ENCODE results near the gene TNFRSF6B.

TNFRSF6B gene

GRCh38 chr20:63678667-63679465, 17.6 kb upstream of the TNFRSF6B start:
- Histone ChIP-seq H3K27me3 (ENCODE audit: insufficient read depth, low read length, poor library complexity) (no peaks in the 10 kb centered on the region), H3K9ac (ENCODE audit: low read depth, low read length) (no peak overlapping the region), H3K36me3 (ENCODE audit: insufficient read depth, low read length) (peaks cover 78% of the 10 kb centered on the region), H3K4me2 (ENCODE audit: insufficient read depth, low read length) (no peak overlapping the region), H3K27ac (ENCODE audit: low read length) (no peak overlapping the region), H3K4me3 (ENCODE audit: low read depth in 1 of 2, low read length in 2 of 2) (no peak overlapping the region), H3K9me3 (ENCODE audit: insufficient read depth, low read length, severe bottlenecking) (no peaks in the 10 kb centered on the region), H2AFZ (ENCODE audit: low read depth, low read length) (no peak overlapping the region), H3K4me1 (ENCODE audit: insufficient read depth, low read length) (no peaks in the 10 kb centered on the region), H4K20me1 (ENCODE audit: insufficient read depth, low read length) (peaks cover 21% of the 10 kb centered on the region), H3K79me2 (ENCODE audit: insufficient read depth, low read length) (no peaks in the 10 kb centered on the region)
- DNase-seq = no peak
- no peak for TF ChIP-seq CTCF (IDR thresholded peaks at IDR 0.05; ENCODE audit: borderline replicate concordance, extremely low read depth, low read length, poor library complexity, severe bottlenecking)
- no peak for TF ChIP-seq EZH2 (IDR thresholded peaks at IDR 0.05; ENCODE audit: borderline replicate concordance, low read depth, low read length, severe bottlenecking)
- ATAC-seq (ENCODE audit: insufficient read depth, low read depth) = no peak

- Histone ChIP-seq H3K9me3 (ENCODE audit: insufficient read depth, low read length, severe bottlenecking) (no peaks in the 10 kb centered on the region), H3K79me2 (ENCODE audit: insufficient read depth, low read length) (no peaks in the 10 kb centered on the region), H4K20me1 (ENCODE audit: insufficient read depth, low read length) (peaks cover 21% of the 10 kb centered on the region), H3K36me3 (ENCODE audit: insufficient read depth, low read length) (peaks cover 70% of the 10 kb centered on the region), H3K4me1 (ENCODE audit: insufficient read depth, low read length) (no peaks in the 10 kb centered on the region), H3K27me3 (ENCODE audit: insufficient read depth, low read length, poor library complexity) (no peaks in the 10 kb centered on the region), H3K4me3 (ENCODE audit: low read depth in 1 of 2, low read length in 2 of 2) (no peak overlapping the region), H3K9ac (ENCODE audit: low read depth, low read length) (no peak overlapping the region), H3K4me2 (ENCODE audit: insufficient read depth, low read length) (no peak overlapping the region), H3K27ac (ENCODE audit: low read length) (no peak overlapping the region), H2AFZ (ENCODE audit: low read depth, low read length) (no peak overlapping the region)
- DNase-seq = no peak
- no peak for ATAC-seq (ENCODE audit: insufficient read depth, low read depth)
- TF ChIP-seq EZH2 (IDR thresholded peaks at IDR 0.05; ENCODE audit: borderline replicate concordance, low read depth, low read length, severe bottlenecking) (no peak), CTCF (IDR thresholded peaks at IDR 0.05; ENCODE audit: borderline replicate concordance, extremely low read depth, low read length, poor library complexity, severe bottlenecking) (no peak)
Observed at GRCh38 chr20:63679799-63680305, 16.6 kb upstream of the TNFRSF6B start.

- Histone ChIP-seq H3K4me1 (ENCODE audit: insufficient read depth, low read length) (no peaks in the 10 kb centered on the region), H3K9ac (ENCODE audit: low read depth, low read length) (no peak overlapping the region), H3K4me2 (ENCODE audit: insufficient read depth, low read length) (no peak overlapping the region), H4K20me1 (ENCODE audit: insufficient read depth, low read length) (peaks cover 21% of the 10 kb centered on the region), H3K4me3 (ENCODE audit: low read depth in 1 of 2, low read length in 2 of 2) (no peak overlapping the region), H3K36me3 (ENCODE audit: insufficient read depth, low read length) (peaks cover 66% of the 10 kb centered on the region), H3K27ac (ENCODE audit: low read length) (no peak overlapping the region), H3K79me2 (ENCODE audit: insufficient read depth, low read length) (no peaks in the 10 kb centered on the region), H3K9me3 (ENCODE audit: insufficient read depth, low read length, severe bottlenecking) (no peaks in the 10 kb centered on the region), H2AFZ (ENCODE audit: low read depth, low read length) (no peak overlapping the region), H3K27me3 (ENCODE audit: insufficient read depth, low read length, poor library complexity) (no peaks in the 10 kb centered on the region)
- no peak for ATAC-seq (ENCODE audit: insufficient read depth, low read depth)
- no peak for DNase-seq
- no peak for TF ChIP-seq EZH2 (IDR thresholded peaks at IDR 0.05; ENCODE audit: borderline replicate concordance, low read depth, low read length, severe bottlenecking)
- TF ChIP-seq CTCF (IDR thresholded peaks at IDR 0.05; ENCODE audit: borderline replicate concordance, extremely low read depth, low read length, poor library complexity, severe bottlenecking) = no peak
Observed at GRCh38 chr20:63680427-63680826, 16.0 kb upstream of the TNFRSF6B start.
